GM21447 (cell line): ENCODE results near the gene KIF1A.

Experiments used
- ATAC-seq: cut with Tn5 transposase; IDR thresholded peaks from one replicate; pipeline ENCODE4 v1.9.1; 2021; ENCODE audit not compliant: unreplicated experiment

Gene KIF1A

GRCh38 chr2:240720686-240721595, 99.1 kb downstream of the KIF1A start:
- no peak for ATAC-seq

GRCh38 chr2:240719676-240720545, 100.1 kb downstream of the KIF1A start:
- ATAC-seq = no peak

GRCh38 chr2:240718896-240719490, 101.0 kb downstream of the KIF1A start:
- ATAC-seq = no peak

- ATAC-seq = no peak
Observed at GRCh38 chr2:240717681-240718581, 102.1 kb downstream of the KIF1A start.

- no peak for ATAC-seq
Observed at GRCh38 chr2:240717181-240717641, 102.8 kb downstream of the KIF1A start.

- ATAC-seq = no peak
Observed at GRCh38 chr2:240716130-240716798, 103.8 kb downstream of the KIF1A start.

- ATAC-seq = no peak
Observed at GRCh38 chr2:240714747-240715725, 105.0 kb downstream of the KIF1A start.

GRCh38 chr2:240713928-240714746, 105.9 kb downstream of the KIF1A start:
- no peak for ATAC-seq

- no peak for ATAC-seq
Observed at GRCh38 chr2:240713071-240713927, 106.7 kb downstream of the KIF1A start.

GRCh38 chr2:240712121-240712520, 107.9 kb downstream of the KIF1A start:
- ATAC-seq = no peak

GRCh38 chr2:240711701-240712100, 108.3 kb downstream of the KIF1A start:
- ATAC-seq = no peak

- ATAC-seq = no peak
Observed at GRCh38 chr2:240711296-240711695, 108.7 kb downstream of the KIF1A start.

- no peak for ATAC-seq
Observed at GRCh38 chr2:240708457-240708856, 111.6 kb downstream of the KIF1A start.

GRCh38 chr2:240707821-240708220, 112.2 kb downstream of the KIF1A start:
- no peak for ATAC-seq

- no peak for ATAC-seq
Observed at GRCh38 chr2:240707043-240707756, 112.8 kb downstream of the KIF1A start.

- ATAC-seq = no peak
Observed at GRCh38 chr2:240705204-240705791, 114.7 kb downstream of the KIF1A start.
